ENCODE results near the gene TSHR.

DNA sequence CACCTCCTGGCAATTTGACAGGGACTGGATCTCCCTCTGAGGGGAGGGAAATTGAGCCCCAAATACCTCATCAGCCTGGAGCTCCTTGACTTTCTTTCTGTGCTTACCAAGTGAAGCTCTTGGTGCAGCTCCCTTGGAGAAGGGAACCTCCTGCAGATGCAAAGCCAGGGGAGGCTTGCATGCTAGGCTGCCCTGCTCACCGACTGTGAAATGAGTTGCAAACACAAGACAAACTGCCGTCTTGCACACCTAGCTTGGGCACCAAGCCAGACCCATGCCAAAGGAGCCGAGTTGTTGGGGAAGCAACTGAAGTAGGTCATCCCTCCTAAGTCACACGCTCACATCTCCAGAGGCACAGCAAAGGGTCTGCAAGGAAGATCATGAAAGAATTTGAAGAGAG lies 170.1 kb downstream of the TSHR start:
- TF ChIP-seq CTCF (IDR thresholded peaks at IDR 0.05) = no peak
- TF ChIP-seq POLR2AphosphoS5 (IDR thresholded peaks at IDR 0.05) = no peak
- no peak for TF ChIP-seq EP300 (IDR thresholded peaks at IDR 0.05)

Data from sigmoid colon (tissue), 4 donors.